ENCODE data around the gene AAK1. TPM values are rescaled to one million over a fixed set of nuclear protein-coding genes. Genes with fewer than 3 reads are reported as not detected.

The AAK1 gene
- polyA plus RNA-seq, 1 of the 3 experiments (the other 2 are of a cell fraction): 13.4 TPM

DNA sequence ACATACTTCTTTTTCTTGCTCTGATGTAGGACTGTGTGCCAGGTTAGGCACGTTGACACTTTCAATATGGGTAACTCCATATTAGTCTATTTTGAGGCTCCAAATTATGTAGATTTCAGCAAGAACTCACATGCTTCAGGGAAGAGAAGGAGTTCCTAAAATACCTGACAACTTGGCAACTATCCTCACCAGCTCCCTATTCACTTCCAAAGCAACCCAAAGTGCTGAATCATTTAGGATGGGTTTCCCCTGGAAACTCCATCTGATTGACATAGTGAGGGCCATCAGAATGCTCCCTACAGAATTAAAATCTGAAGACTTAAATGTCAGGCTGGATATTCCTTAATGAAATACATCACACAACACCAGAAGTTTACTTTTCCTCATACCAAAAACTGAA lies 173.8 kb downstream of the AAK1 start:
- DNase-seq: no peak
- H3K9ac ChIP-seq: no peak overlapping the region
- POLR2A ChIA-PET: interaction anchor here (0.6 kb wide), 1 partner anchor 1142 kb away, joined by 3 read pairs; no protein-coding TSS in a partner anchor
- H3K79me2 ChIP-seq (ENCODE audit: insufficient read depth): no peaks in the 10 kb centered on the region
- WGBS (ENCODE audit: low lambda C conversion rate): 100% methylated on average over 1 of the region's 1 CpG
- peaks cover 6% of the 10 kb centered on the region for H3F3A ChIP-seq (replicated peaks; ENCODE audit: insufficient read depth)
- CTCF ChIA-PET: no interaction called here
- H3K9me3 ChIP-seq: no peaks in the 10 kb centered on the region
- no peak overlapping the region for H3K27ac ChIP-seq (ENCODE audit: low read depth in 2 of 2, low read length in 1 of 2)
- H2AFZ ChIP-seq (ENCODE audit: low read depth): no peak overlapping the region
- no peak for TF ChIP-seq CHD2 (IDR thresholded peaks at IDR 0.05; ENCODE audit: low read length, partially characterized antibody)
- no peak for TF ChIP-seq NRF1 (IDR thresholded peaks at IDR 0.05; ENCODE audit: low read depth, low read length)
- TF ChIP-seq RAD21 (IDR thresholded peaks at IDR 0.05; ENCODE audit: low read length): no peak
- TF ChIP-seq RCOR1 (IDR thresholded peaks at IDR 0.05; ENCODE audit: low read length): no peak
- no peak for TF ChIP-seq TAF1 (IDR thresholded peaks at IDR 0.05; ENCODE audit: borderline replicate concordance, low read depth, low read length)
- TF ChIP-seq TCF12 (IDR thresholded peaks at IDR 0.05): no peak
- TF ChIP-seq YY1 (IDR thresholded peaks at IDR 0.05; ENCODE audit: low read depth): no peak
- no peak for TF ChIP-seq NFIC (IDR thresholded peaks at IDR 0.05; ENCODE audit: borderline replicate concordance)
- TF ChIP-seq USF2 (IDR thresholded peaks at IDR 0.05; ENCODE audit: borderline replicate concordance, low read depth, low read length): no peak
- TF ChIP-seq RFX5 (IDR thresholded peaks at IDR 0.05; ENCODE audit: low read length): no peak
- TF ChIP-seq EP300 (IDR thresholded peaks at IDR 0.05; ENCODE audit: borderline replicate concordance in 1 of 2, low read depth in 1 of 2, low read length in 1 of 2): no peak
- H3K36me3 ChIP-seq (replicated peaks in 1 of 2; ENCODE audit: control insufficient read depth in 1 of 2, insufficient read depth in 2 of 2, low read length in 1 of 2): peaks cover 22 to 29% of the 10 kb centered on the region in 2 experiments
- H3K4me2 ChIP-seq: no peak overlapping the region
- no peaks in the 10 kb centered on the region for H3K9me2 ChIP-seq
- H3K27me3 ChIP-seq (ENCODE audit: insufficient read depth): no peaks in the 10 kb centered on the region
- H4K20me1 ChIP-seq (ENCODE audit: insufficient read depth): no peaks in the 10 kb centered on the region
- H3K4me3 ChIP-seq (ENCODE audit: low read depth in 2 of 2, low read length in 1 of 2): no peak overlapping the region
- peaks cover 0 to 4% of the 10 kb centered on the region in 2 experiments; a peak in 2 of 4 replicates for H3K4me1 ChIP-seq (ENCODE audit: control insufficient read depth in 1 of 2, insufficient read depth in 2 of 2, low read depth in 1 of 2, low read length in 1 of 2)

DNA sequence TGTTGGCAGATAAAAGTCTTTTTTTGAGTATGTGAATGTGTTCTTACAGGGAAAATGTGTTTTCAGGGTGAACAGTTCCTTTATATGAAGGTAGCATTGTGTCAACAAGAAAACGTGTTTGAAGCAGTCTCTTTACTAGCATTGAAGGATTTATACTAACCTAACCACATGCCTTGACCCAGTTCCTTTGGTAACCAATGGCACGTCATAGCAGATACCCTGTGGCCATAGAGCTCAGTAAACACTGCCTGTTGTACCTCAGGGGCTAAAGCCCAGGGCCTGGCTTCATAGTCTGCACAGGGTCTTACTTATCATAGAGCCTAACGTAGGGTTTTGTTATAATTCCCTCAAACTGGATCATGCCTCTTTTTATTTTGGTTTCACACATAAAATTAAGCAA lies 174.2 kb downstream of the AAK1 start:
- no peak overlapping the region for H3K4me3 ChIP-seq (ENCODE audit: low read depth in 2 of 2, low read length in 1 of 2)
- H3K36me3 ChIP-seq (replicated peaks in 1 of 2; ENCODE audit: control insufficient read depth in 1 of 2, insufficient read depth in 2 of 2, low read length in 1 of 2): peaks cover 27 to 33% of the 10 kb centered on the region in 2 experiments
- WGBS (ENCODE audit: low lambda C conversion rate): 89% methylated on average over 3 of the region's 3 CpGs
- no peak overlapping the region for H2AFZ ChIP-seq (ENCODE audit: low read depth)
- no peak for TF ChIP-seq FOXJ3 (CRISPR knock-in tag; IDR thresholded peaks at IDR 0.05)
- no peak for TF ChIP-seq YY1 (IDR thresholded peaks at IDR 0.05; ENCODE audit: low read depth)
- H3K27ac ChIP-seq (ENCODE audit: low read depth in 2 of 2, low read length in 1 of 2): no peak overlapping the region
- peaks cover 6% of the 10 kb centered on the region for H3F3A ChIP-seq (replicated peaks; ENCODE audit: insufficient read depth)
- peaks cover 0 to 4% of the 10 kb centered on the region in 2 experiments; a peak in 2 of 4 replicates for H3K4me1 ChIP-seq (ENCODE audit: control insufficient read depth in 1 of 2, insufficient read depth in 2 of 2, low read depth in 1 of 2, low read length in 1 of 2)
- H4K20me1 ChIP-seq (ENCODE audit: insufficient read depth): no peaks in the 10 kb centered on the region
- H3K9me3 ChIP-seq: no peaks in the 10 kb centered on the region
- ChIA-PET POLR2A (interaction anchor here (0.6 kb wide), 2 partner anchors 78 to 1143 kb away, joined by 3 to 4 read pairs; no protein-coding TSS in a partner anchor), CTCF (no interaction called here)
- H3K79me2 ChIP-seq (ENCODE audit: insufficient read depth): no peaks in the 10 kb centered on the region
- H3K9ac ChIP-seq: no peak overlapping the region
- H3K9me2 ChIP-seq: no peaks in the 10 kb centered on the region
- no peak overlapping the region for H3K4me2 ChIP-seq
- no peak for DNase-seq
- no peaks in the 10 kb centered on the region for H3K27me3 ChIP-seq (ENCODE audit: insufficient read depth)

- Histone ChIP-seq H3K27ac (ENCODE audit: low read depth in 2 of 2, low read length in 1 of 2) (no peak overlapping the region), H3K9ac (no peak overlapping the region), H3K79me2 (ENCODE audit: insufficient read depth) (no peaks in the 10 kb centered on the region), H3K27me3 (ENCODE audit: insufficient read depth) (no peaks in the 10 kb centered on the region), H3K4me3 (ENCODE audit: low read depth in 2 of 2, low read length in 1 of 2) (no peak overlapping the region), H3K9me3 (no peaks in the 10 kb centered on the region), H4K20me1 (ENCODE audit: insufficient read depth) (no peaks in the 10 kb centered on the region), H3K4me2 (no peak overlapping the region), H2AFZ (ENCODE audit: low read depth) (no peak overlapping the region), H3F3A (replicated peaks; ENCODE audit: insufficient read depth) (peaks cover 1% of the 10 kb centered on the region), H3K9me2 (no peaks in the 10 kb centered on the region), H3K4me1 (ENCODE audit: control insufficient read depth in 1 of 2, insufficient read depth in 2 of 2, low read depth in 1 of 2, low read length in 1 of 2) (no peaks in the 10 kb centered on the region; a peak in 1 of 4 replicates), H3K36me3 (replicated peaks in 1 of 2; ENCODE audit: control insufficient read depth in 1 of 2, insufficient read depth in 2 of 2, low read length in 1 of 2) (peaks cover 30 to 36% of the 10 kb centered on the region in 2 experiments)
- ChIA-PET CTCF (interaction anchor here (0.8 to 1.6 kb wide), 2 partner anchors 9 to 29 kb away, joined by 3 to 8 read pairs; partner anchors contain the start of gene NFU1), POLR2A (no interaction called here)
- 94% methylated on average over 8 of the region's 8 CpGs for WGBS (ENCODE audit: low lambda C conversion rate)
- no peak for DNase-seq
- TF ChIP-seq NFIC (IDR thresholded peaks at IDR 0.05; ENCODE audit: borderline replicate concordance) (no peak), RXRA (IDR thresholded peaks at IDR 0.05; ENCODE audit: borderline replicate concordance, low read depth) (no peak), GABPA (IDR thresholded peaks at IDR 0.05; ENCODE audit: low read depth) (no peak), RAD21 (IDR thresholded peaks at IDR 0.05; ENCODE audit: low read length) (no peak), SIN3A (IDR thresholded peaks at IDR 0.05; ENCODE audit: borderline replicate concordance, low read depth, low read length) (no peak), RCOR1 (IDR thresholded peaks at IDR 0.05; ENCODE audit: low read length) (no peak), SMC3 (IDR thresholded peaks at IDR 0.05; ENCODE audit: low read depth, low read length) (no peak), EP300 (IDR thresholded peaks at IDR 0.05; ENCODE audit: borderline replicate concordance in 1 of 2, low read depth in 1 of 2, low read length in 1 of 2) (no peak), JUND (IDR thresholded peaks at IDR 0.05) (no peak), USF2 (IDR thresholded peaks at IDR 0.05; ENCODE audit: borderline replicate concordance, low read depth, low read length) (no peak), GATA2 (CRISPR knock-in tag; IDR thresholded peaks at IDR 0.05) (no peak), IRF3 (IDR thresholded peaks at IDR 0.05; ENCODE audit: low read depth, low read length) (no peak), CHD2 (IDR thresholded peaks at IDR 0.05; ENCODE audit: low read length, partially characterized antibody) (no peak), ELF1 (IDR thresholded peaks at IDR 0.05) (no peak), NRF1 (IDR thresholded peaks at IDR 0.05; ENCODE audit: low read depth, low read length) (no peak)
Observed at GRCh38 chr2:69466728-69467127, 176.8 kb downstream of the AAK1 start.
